HG03354 (cell line): ENCODE data around the gene ERCC6L.

Experiments used
- ATAC-seq: cut with Tn5 transposase; IDR thresholded peaks from one replicate; pipeline ENCODE4 v1.9.1; 2021; ENCODE audit warnings: mild to moderate bottlenecking; ENCODE audit not compliant: unreplicated experiment, poor library complexity, severe bottlenecking

The ERCC6L gene

GRCh38 chrX:72238721-72239475 lies at the start of gene ERCC6L:
Gene ERCC6L (minus strand): TSS chrX:72239027. CDS start chrX:72238911, 116 bp downstream.
- ATAC-seq, result peak; percentile 96

GRCh38 chrX:72282302-72282701 lies 43.5 kb upstream of the ERCC6L start:
- ATAC-seq, result no peak

GRCh38 chrX:72280321-72280845 lies 41.6 kb upstream of the ERCC6L start:
- no peak for ATAC-seq

GRCh38 chrX:72276478-72276953 lies 37.7 kb upstream of the ERCC6L start:
- peak; percentile 34 for ATAC-seq

GRCh38 chrX:72274526-72274925 lies 35.7 kb upstream of the ERCC6L start:
- no peak for ATAC-seq

GRCh38 chrX:72273718-72274117 lies 34.9 kb upstream of the ERCC6L start:
- no peak for ATAC-seq

GRCh38 chrX:72272868-72273267 lies 34.0 kb upstream of the ERCC6L start:
- ATAC-seq, result no peak

- no peak for ATAC-seq
Observed at GRCh38 chrX:72271812-72272211, 33.0 kb upstream of the ERCC6L start.

GRCh38 chrX:72271091-72271788 lies 32.4 kb upstream of the ERCC6L start:
- ATAC-seq, result no peak

GRCh38 chrX:72270316-72270866 lies 31.6 kb upstream of the ERCC6L start:
- ATAC-seq, result no peak

GRCh38 chrX:72269671-72270251 lies 30.9 kb upstream of the ERCC6L start:
- no peak for ATAC-seq

GRCh38 chrX:72268597-72269365 lies 30.0 kb upstream of the ERCC6L start:
- ATAC-seq, result no peak

- ATAC-seq, result no peak
Observed at GRCh38 chrX:72265263-72265662, 26.4 kb upstream of the ERCC6L start.

- no peak for ATAC-seq
Observed at GRCh38 chrX:72262077-72262476, 23.2 kb upstream of the ERCC6L start.

- no peak for ATAC-seq
Observed at GRCh38 chrX:72260448-72260847, 21.6 kb upstream of the ERCC6L start.

- ATAC-seq, result no peak
Observed at GRCh38 chrX:72258174-72258573, 19.3 kb upstream of the ERCC6L start.

GRCh38 chrX:72255864-72256263 lies 17.0 kb upstream of the ERCC6L start:
- ATAC-seq, result no peak

GRCh38 chrX:72255445-72255844 lies 16.6 kb upstream of the ERCC6L start:
- ATAC-seq, result no peak

- ATAC-seq, result no peak
Observed at GRCh38 chrX:72254816-72255215, 16.0 kb upstream of the ERCC6L start.

GRCh38 chrX:72253686-72254085 lies 14.9 kb upstream of the ERCC6L start:
- ATAC-seq, result no peak
